B cell (primary cell): ENCODE data around the gene CHKA. TPM values are rescaled to one million over a fixed set of nuclear protein-coding genes. Genes with fewer than 3 reads are reported as not detected.
A peak's percentile ranks its signal among the peaks of the same experiment; 100 is the strongest.

ENCODE experiments used
- ATAC-seq: fragments of 200-7000 bp; cut with Tn5 transposase; one replicate; pipeline ENCODE4 v1.10.0; 2021; ENCODE audit warnings: low read depth, mild to moderate bottlenecking, moderate number of reproducible peaks, moderate library complexity
- CTCF ChIA-PET: fragments of 350-600 bp; sonication (Branson Sonifier 250); formaldehyde crosslinking; loops from one replicate; lab custom pipeline; 2021; ENCODE audit warnings: antibody characterized with exemption, inconsistent platforms; lab: Charles Lee
- POLR2A ChIA-PET: fragments of 350-600 bp; sonication (Branson Sonifier 250); formaldehyde crosslinking; loops from one replicate; lab custom pipeline; 2021; ENCODE audit warnings: antibody characterized with exemption; lab: Charles Lee
- DNase-seq: peaks from one replicate; pipeline ENCODE4 v3.0.0; 2013
- H2AFZ ChIP-seq: 2 replicates; pipeline ENCODE4 v1.6.1; 2012; ENCODE audit warnings: mild to moderate bottlenecking, low read depth, low read length; ENCODE audit not compliant: insufficient read depth, poor library complexity, severe bottlenecking
- H3K27ac ChIP-seq, 2 donors: 1 replicate in 1 of 2; 2 replicates in 1 of 2; pipeline ENCODE4 v1.5.1; 2012 to 2013; ENCODE audit warnings: low read length in 2 of 2, mild to moderate bottlenecking in 2 of 2, moderate library complexity in 1 of 2
- H3K27me3 ChIP-seq, 4 experiments: fragments of 200-600 bp in 1 of 4; sonication (generic) in 1 of 4; replicated peaks in 1 of 4; 1 replicate in 2 of 4; 2 replicates in 2 of 4; pipeline versions ENCODE4 v1.6.1 to v1.7.0; 2013 to 2016; ENCODE audit warnings: low read length in 3 of 4, mild to moderate bottlenecking in 2 of 4, mixed read lengths in 1 of 4, moderate library complexity in 1 of 4; ENCODE audit not compliant: insufficient read depth in 4 of 4, control insufficient read depth in 3 of 4; ENCODE audit errors: control extremely low read depth in 1 of 4
- H3K36me3 ChIP-seq, 2 experiments: replicated peaks in 1 of 2; 1 replicate in 1 of 2; 2 replicates in 1 of 2; pipeline versions ENCODE4 v1.6.1 to v1.7.1; 2013; ENCODE audit warnings: low read length in 1 of 2; ENCODE audit not compliant: insufficient read depth in 2 of 2, control insufficient read depth in 1 of 2; ENCODE audit errors: control extremely low read depth in 1 of 2, extremely low read depth in 1 of 2
- H3K4me1 ChIP-seq, 2 donors: fragments of 200-600 bp in 1 of 2; sonication (generic) in 1 of 2; 1 replicate in 1 of 2; 2 replicates in 1 of 2; pipeline versions ENCODE4 v1.5.1 to v1.6.1; 2013 to 2017; ENCODE audit warnings: low read length in 2 of 2; ENCODE audit not compliant: control insufficient read depth in 2 of 2, insufficient read depth in 2 of 2
- H3K4me2 ChIP-seq: replicated peaks from 2 replicates; pipeline ENCODE3; 2012; ENCODE audit warnings: mild to moderate bottlenecking, low read depth, low read length; ENCODE audit not compliant: poor library complexity, severe bottlenecking
- H3K4me3 ChIP-seq, 5 experiments: fragments of 200-600 bp in 1 of 5; sonication (generic) in 1 of 5; 1 replicate in 3 of 5; 2 replicates in 2 of 5; pipeline versions ENCODE4 v1.5.1 to v1.7.0; 2011 to 2016; ENCODE audit warnings: low read length in 4 of 5, mild to moderate bottlenecking in 4 of 5, low read depth in 2 of 5, control low read depth in 1 of 5, moderate library complexity in 1 of 5; ENCODE audit not compliant: insufficient read depth in 1 of 5; ENCODE audit errors: control extremely low read depth in 1 of 5, extremely low read depth in 1 of 5
- H3K79me2 ChIP-seq: fragments of 200-600 bp; sonication (generic); one replicate; pipeline ENCODE4 v1.6.0; 2016; ENCODE audit warnings: low read length; ENCODE audit not compliant: control insufficient read depth, insufficient read depth
- H3K9ac ChIP-seq: fragments of 200-600 bp; sonication (generic); 2 replicates; pipeline ENCODE4 v1.6.1; 2017; ENCODE audit warnings: mild to moderate bottlenecking, low read length, moderate library complexity
- H3K9me3 ChIP-seq, 3 donors: one replicate each; pipeline versions ENCODE4 v1.6.1 to v1.7.1; 2013; ENCODE audit warnings: low read length in 2 of 3; ENCODE audit not compliant: control insufficient read depth in 2 of 3, insufficient read depth in 1 of 3; ENCODE audit errors: control extremely low read depth in 1 of 3
- H4K20me1 ChIP-seq: 2 replicates; pipeline ENCODE4 v1.6.0; 2012; ENCODE audit warnings: mild to moderate bottlenecking, low read length; ENCODE audit not compliant: insufficient read depth, control insufficient read depth, poor library complexity, severe bottlenecking
- H3K27ac Mint-ChIP-seq: one replicate; pipeline ENCODE4 v1.8.0; 2021; ENCODE audit warnings: mixed read lengths
- H3K27me3 Mint-ChIP-seq: one replicate; pipeline ENCODE4 v1.8.0; 2021; ENCODE audit warnings: mixed read lengths
- H3K4me1 Mint-ChIP-seq: one replicate; pipeline ENCODE4 v1.8.0; 2021; ENCODE audit warnings: mixed read lengths
- H3K4me3 Mint-ChIP-seq: one replicate; pipeline ENCODE4 v1.8.0; 2021; ENCODE audit warnings: mixed read lengths
- H3K9me3 Mint-ChIP-seq: one replicate; pipeline ENCODE4 v1.8.0; 2022; ENCODE audit warnings: mixed read lengths; ENCODE audit not compliant: insufficient read depth
- CTCF ChIP-seq: fragments of 200-600 bp; IDR thresholded peaks from one replicate; pipeline ENCODE4 v1.8.0; 2022; ENCODE audit warnings: antibody characterized with exemption, mild to moderate bottlenecking
- EZH2 ChIP-seq: IDR thresholded peaks from 2 replicates; pipeline ENCODE4 v1.6.1; 2012; ENCODE audit warnings: borderline replicate concordance, low read depth, mild to moderate bottlenecking, moderate library complexity, low read length; ENCODE audit not compliant: insufficient read depth, poor library complexity, severe bottlenecking
- WGBS: methylation state at CpG from one replicate; pipeline ENCODE4 v1.1.5; 2013; ENCODE audit warnings: missing lambda C conversion rate; ENCODE audit not compliant: insufficient coverage; 5-methylcytosine and 5-hydroxymethylcytosine counted together
- intact Hi-C: fragments of 100-400 bp; cut with micrococcal nuclease; formaldehyde crosslinking; loops from one replicate; pipeline ENCODE4 v1.10.0; 2022
- polyA plus RNA-seq: library from polyadenylated mRNA; depleted of rRNA; stranded (reverse); fragments of >200 nt; gene quantifications from 2 replicates; pipeline ENCODE4 v1.2.3, GENCODE V29; 2012
- total RNA-seq, 2 donors: library from RNA; stranded (reverse); fragments of 120-200 nt in 1 of 2; gene quantifications; 1 replicate in 1 of 2; 2 replicates in 1 of 2; pipeline versions ENCODE4 v1.2.3 to v1.2.4, GENCODE V29; 2013 to 2022

CHKA gene
- total and polyA plus RNA-seq, 2 donors (not counting 1 experiment from before 2014, with no cell fraction given) = 10.6 to 20.6 TPM

- peaks cover 30% of the 10 kb centered on the region for H3K4me1 Mint-ChIP-seq
- no peak for ATAC-seq
- H3K9me3 ChIP-seq = no peaks in the 10 kb centered on the region
- H2AFZ ChIP-seq = peak overlapping the region; percentile 81
- H3K4me3 ChIP-seq = peak overlapping the region in 4 of 5 experiments; percentile 61 to 86 (median 74)
- no peaks in the 10 kb centered on the region for H3K9me3 Mint-ChIP-seq
- H3K27ac ChIP-seq = peak overlapping the region; percentile 47 to 83
- intact Hi-C loops = loop anchor here (10.0 kb wide), 2 partner anchors 177 to 427 kb away; partner anchors contain the start of genes KMT5B and PPP6R3
- peak overlapping the region; percentile 77 for H3K9ac ChIP-seq
- peak overlapping the region; percentile 46 for H3K27ac Mint-ChIP-seq
- 70% methylated on average over 13 of the region's 13 CpGs for WGBS
- POLR2A ChIA-PET = interaction anchor here (0.7 to 2.6 kb wide), 3 partner anchors 8 to 235 kb away, joined by 3 to 15 read pairs (median 6); partner anchors contain the start of gene NDUFS8
- peaks cover 0 to 20% of the 10 kb centered on the region in 2 experiments for H3K36me3 ChIP-seq
- H3K27me3 Mint-ChIP-seq = no peaks in the 10 kb centered on the region
- no peak for DNase-seq
- no peaks in the 10 kb centered on the region for H3K27me3 ChIP-seq
- TF ChIP-seq EZH2 = no peak
- H3K79me2 ChIP-seq = peaks cover 33% of the 10 kb centered on the region
- H3K4me1 ChIP-seq = peaks cover 24 to 51% of the 10 kb centered on the region in 2 donors
- peaks cover 23% of the 10 kb centered on the region for H4K20me1 ChIP-seq
- CTCF ChIA-PET = interaction anchor here (0.9 to 1.4 kb wide), 3 partner anchors 8 to 171 kb away, joined by 3 to 4 read pairs (median 3); partner anchors contain the start of gene NDUFS8
- H3K4me3 Mint-ChIP-seq = peak overlapping the region; percentile 89
- peak overlapping the region; percentile 99 for H3K4me2 ChIP-seq
Observed at GRCh38 chr11:68038226-68038717, 82.9 kb downstream of the CHKA start.

- peaks cover 24 to 51% of the 10 kb centered on the region in 2 donors for H3K4me1 ChIP-seq
- H3K9ac ChIP-seq = no peak overlapping the region
- no peaks in the 10 kb centered on the region for H3K27me3 ChIP-seq
- TF ChIP-seq EZH2 (no peak), CTCF (no peak)
- H3K27me3 Mint-ChIP-seq = no peaks in the 10 kb centered on the region
- ChIA-PET POLR2A (interaction anchor here (0.6 kb wide), 1 partner anchor 36 kb away, joined by 9 read pairs; no protein-coding TSS in a partner anchor), CTCF (interaction anchor here (0.9 to 1.4 kb wide), 3 partner anchors 27 to 259 kb away, joined by 3 read pairs; partner anchors contain the start of gene ALDH3B1)
- ATAC-seq = no peak
- intact Hi-C loops = loop anchor here (10.0 kb wide), 2 partner anchors 177 to 427 kb away; partner anchors contain the start of genes KMT5B and PPP6R3
- peaks cover 35% of the 10 kb centered on the region for H3K79me2 ChIP-seq
- peak overlapping the region; percentile 43 to 83 for H3K27ac ChIP-seq
- no peaks in the 10 kb centered on the region for H3K9me3 Mint-ChIP-seq
- peaks cover 30% of the 10 kb centered on the region for H3K4me1 Mint-ChIP-seq
- H3K4me3 ChIP-seq = no peak overlapping the region
- no peaks in the 10 kb centered on the region for H3K9me3 ChIP-seq
- H3K27ac Mint-ChIP-seq = peak overlapping the region; percentile 63
- H3K36me3 ChIP-seq = peaks cover 0 to 18% of the 10 kb centered on the region in 2 experiments
- H3K4me2 ChIP-seq = peak overlapping the region; percentile 99
- H3K4me3 Mint-ChIP-seq = peak overlapping the region; percentile 50
- peaks cover 23% of the 10 kb centered on the region for H4K20me1 ChIP-seq
- no peak for DNase-seq
- WGBS = 90% methylated on average over 20 of the region's 20 CpGs
- no peak overlapping the region for H2AFZ ChIP-seq
Observed at GRCh38 chr11:68037411-68038225, 83.6 kb downstream of the CHKA start.
